SK-N-MC (cell line): ENCODE results near the gene FNTB.

Source experiments
- EZH2 ChIP-seq: fragments of 200-600 bp; sonication (generic); IDR thresholded peaks from one replicate; pipeline ENCODE4 v1.6.1; 2017; ENCODE audit warnings: antibody characterized with exemption
- POLR2AphosphoS5 ChIP-seq: IDR thresholded peaks from 2 replicates; pipeline ENCODE4 v1.6.1; 2012; ENCODE audit warnings: mild to moderate bottlenecking, low read depth, low read length, borderline replicate concordance

GRCh38 chr14:65106736-65107135, 120.0 kb downstream of the FNTB start:
- no peak for TF ChIP-seq POLR2AphosphoS5
- TF ChIP-seq EZH2 = no peak
